HG02840 (cell line): ENCODE measurements around the gene UTS2R.
"Not testable (repeated sequence)": the region's sequence is repeated elsewhere in the genome, so short reads cannot be mapped to it uniquely, and the experiment has no call there.

Experiments used
- ATAC-seq: cut with Tn5 transposase; IDR thresholded peaks from one replicate; pipeline ENCODE4 v1.9.1; 2021; ENCODE audit warnings: mild to moderate bottlenecking, moderate library complexity, moderate number of reproducible peaks; ENCODE audit not compliant: unreplicated experiment, low FRiP score

The UTS2R gene

GRCh38 chr17:82333279-82334171 is 38.0 kb upstream of the UTS2R start, which contains the start of gene SECTM1:
Gene SECTM1 (minus strand): TSS chr17:82333766. CDS start chr17:82327240, 6,526 bp downstream.
- ATAC-seq: no peak

GRCh38 chr17:82334204-82334621 is 37.4 kb upstream of the UTS2R start:
- ATAC-seq: no peak

GRCh38 chr17:82334622-82335394 is 36.8 kb upstream of the UTS2R start:
- ATAC-seq: no peak

- ATAC-seq: no peak
Measured at GRCh38 chr17:82338858-82339633, 32.5 kb upstream of the UTS2R start.

GRCh38 chr17:82339634-82340580 is 31.7 kb upstream of the UTS2R start:
- no peak for ATAC-seq

GRCh38 chr17:82342361-82343079 is 29.0 kb upstream of the UTS2R start:
- no peak for ATAC-seq

GRCh38 chr17:82343560-82343959 is 28.0 kb upstream of the UTS2R start:
- ATAC-seq: no peak

- no peak for ATAC-seq
Measured at GRCh38 chr17:82344175-82344907, 27.2 kb upstream of the UTS2R start.

GRCh38 chr17:82345151-82345976 is 26.2 kb upstream of the UTS2R start:
- ATAC-seq: no peak

GRCh38 chr17:82346342-82347300 is 24.9 kb upstream of the UTS2R start:
- ATAC-seq: no peak

GRCh38 chr17:82347994-82348393 is 23.6 kb upstream of the UTS2R start:
- not testable (repeated sequence) for ATAC-seq

- ATAC-seq: no peak
Measured at GRCh38 chr17:82348434-82348833, 23.1 kb upstream of the UTS2R start.

- no peak for ATAC-seq
Measured at GRCh38 chr17:82348866-82349265, 22.7 kb upstream of the UTS2R start.

- no peak for ATAC-seq
Measured at GRCh38 chr17:82349287-82349701, 22.3 kb upstream of the UTS2R start.

- no peak for ATAC-seq
Measured at GRCh38 chr17:82350182-82351030, 21.2 kb upstream of the UTS2R start.
